ENCODE results near the gene CX3CR1. TPM values are rescaled to one million over a fixed set of nuclear protein-coding genes. Genes with fewer than 3 reads are reported as not detected.

CX3CR1 gene
- total and polyA plus RNA-seq, 9 of the 15 experiments (the other 6 are each of a cell fraction or from before 2014, with no cell fraction given): 0.03 to 0.21 TPM; not detected in 7

DNA sequence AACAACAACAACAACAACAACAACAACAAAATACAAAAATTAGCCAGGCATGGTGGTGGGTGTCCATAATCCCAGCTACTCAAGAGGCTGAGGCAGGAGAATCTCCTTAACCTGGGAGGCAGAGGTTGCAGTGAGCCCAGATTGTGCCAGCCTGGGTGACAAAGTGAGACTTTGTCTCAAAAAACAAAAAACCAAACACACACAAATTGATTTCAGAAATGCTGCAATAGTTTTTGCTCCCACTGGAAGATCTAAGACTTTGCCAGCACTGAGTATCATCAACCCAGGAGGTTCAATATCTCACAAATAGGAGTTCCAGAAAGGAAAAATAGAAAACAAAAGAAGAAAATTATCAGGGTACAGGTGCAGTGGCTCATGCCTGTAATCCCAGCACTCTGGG is 33.5 kb upstream of the CX3CR1 start (continued):
- no peak for TF ChIP-seq ZNF57 (CRISPR knock-in tag; IDR thresholded peaks at IDR 0.05)
- no peak for TF ChIP-seq YBX1 (IDR thresholded peaks at IDR 0.05)
- TF ChIP-seq JUNB (CRISPR knock-in tag; conservative IDR thresholded peaks at IDR 0.05): no peak
- TF ChIP-seq SRF (CRISPR knock-in tag; IDR thresholded peaks at IDR 0.05): no peak
- TF ChIP-seq EHMT2 (IDR thresholded peaks at IDR 0.05): no peak
- TF ChIP-seq TCF7L2 (IDR thresholded peaks at IDR 0.05; ENCODE audit: low read depth, low read length): no peak
- TF ChIP-seq ZNF133 (CRISPR knock-in tag; IDR thresholded peaks at IDR 0.05): no peak
- no peak for TF ChIP-seq DPF2 (IDR thresholded peaks at IDR 0.05)
- no peak for TF ChIP-seq RHOXF2B (CRISPR knock-in tag; conservative IDR thresholded peaks at IDR 0.05)
- no peak for TF ChIP-seq PHF8 (IDR thresholded peaks at IDR 0.05; ENCODE audit: borderline replicate concordance, low read length)
- TF ChIP-seq NR4A1 (CRISPR knock-in tag; IDR thresholded peaks at IDR 0.05): no peak
- TF ChIP-seq NR4A1 (tag; IDR thresholded peaks at IDR 0.05): no peak

GRCh38 chr3:39302178-39302577 is 22.3 kb upstream of the CX3CR1 start:
- no peak overlapping the region for H2AFZ ChIP-seq (ENCODE audit: low read depth, low read length)
- in situ Hi-C loops (cut with MboI): no loop called here
- peaks cover 3% of the 10 kb centered on the region; the same call in 1 of the 2 replicates for H3K9me3 ChIP-seq (replicated peaks; ENCODE audit: control insufficient read depth, insufficient read depth, low read depth, low read length)
- H3K4me3 ChIP-seq: no peak overlapping the region
- H3K4me2 ChIP-seq (ENCODE audit: insufficient read depth, low read length): no peak overlapping the region
- TF ChIP-seq LEF1 (IDR thresholded peaks at IDR 0.05): no peak
- 0 out of 3 replicates have a peak, but pooled peaks of 1 of the 2 experiments have one; percentile 53 for TF ChIP-seq CBX3 (IDR thresholded peaks at IDR 0.05; ENCODE audit: borderline replicate concordance in 1 of 2, low read length in 2 of 2)
- ATAC-seq (no peak), DNase-seq (ENCODE audit: extremely low read depth in 1 of 4, low spot score in 3 of 4) (no peak), FAIRE-seq (no peak)
- H3K36me3 ChIP-seq (ENCODE audit: control insufficient read depth, insufficient read depth, low read length): no peaks in the 10 kb centered on the region
- POLR2A ChIA-PET: no interaction called here
- no peak overlapping the region for H3K27ac ChIP-seq (ENCODE audit: extremely low read depth, low read depth, low read length)
- no peaks in the 10 kb centered on the region for H3K9me1 ChIP-seq (ENCODE audit: control insufficient read depth, insufficient read depth, low read length)
- BruUV-seq (replicated peaks): no TSS peak
- H3K9ac ChIP-seq (ENCODE audit: insufficient read depth in 1 of 2, low read depth in 2 of 2, low read length in 2 of 2): no peak overlapping the region
- H3K4me1 ChIP-seq (replicated peaks in 1 of 2; ENCODE audit: control insufficient read depth in 2 of 2, insufficient read depth in 2 of 2, low read length in 2 of 2): no peaks in the 10 kb centered on the region
- no peaks in the 10 kb centered on the region for H3K79me2 ChIP-seq (ENCODE audit: control insufficient read depth, insufficient read depth, low read length)
- WGBS (ENCODE audit: insufficient coverage, low coverage, missing lambda C conversion rate): 3% methylated on average over 2 of the region's 2 CpGs
- intact Hi-C loops (cut with micrococcal nuclease): no loop called here
- H4K20me1 ChIP-seq (replicated peaks; ENCODE audit: control insufficient read depth, insufficient read depth, low read length): no peaks in the 10 kb centered on the region
- CTCF ChIA-PET (ENCODE audit: low intra/inter-chr PET ratio): no interaction called here
- 0 out of 5 replicates have a peak, but pooled peaks cover 0 to 5% of the 10 kb centered on the region in 2 experiments for H3K27me3 ChIP-seq (ENCODE audit: control insufficient read depth in 2 of 2, insufficient read depth in 2 of 2, low read length in 2 of 2)
